NCI-H1092 (cell line): ENCODE results near the gene USP44.

Experiments used
- DNase-seq: peaks from one replicate; lab custom pipeline; 2025; lab: John Stamatoyannopoulos, UW

Gene USP44

DNA sequence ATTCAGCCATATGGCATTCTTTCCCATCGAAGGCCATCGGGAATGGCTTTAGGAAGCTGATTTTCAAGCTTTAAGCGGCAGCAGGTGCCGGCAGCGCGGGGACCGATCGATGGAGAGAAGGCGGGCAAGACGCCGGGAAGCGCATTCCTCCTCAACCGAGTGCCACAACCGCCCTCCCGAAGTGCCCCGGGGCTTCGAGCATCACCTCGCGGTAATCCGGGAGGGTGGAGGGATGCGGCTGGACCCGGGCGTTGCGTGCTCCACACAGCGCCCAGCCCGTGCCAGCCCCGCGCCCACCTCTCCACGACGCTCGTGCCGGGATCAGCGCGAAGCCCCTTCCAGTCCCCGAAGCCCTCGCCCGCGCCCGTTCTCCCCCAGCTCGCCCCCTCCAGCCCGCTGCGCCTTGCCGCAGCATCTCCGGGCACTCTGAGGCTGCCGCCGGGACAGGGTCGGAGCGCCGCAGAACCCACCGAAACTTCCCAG, 3.2 kb downstream of the USP44 start:
- DNase-seq: no peak

DNA sequence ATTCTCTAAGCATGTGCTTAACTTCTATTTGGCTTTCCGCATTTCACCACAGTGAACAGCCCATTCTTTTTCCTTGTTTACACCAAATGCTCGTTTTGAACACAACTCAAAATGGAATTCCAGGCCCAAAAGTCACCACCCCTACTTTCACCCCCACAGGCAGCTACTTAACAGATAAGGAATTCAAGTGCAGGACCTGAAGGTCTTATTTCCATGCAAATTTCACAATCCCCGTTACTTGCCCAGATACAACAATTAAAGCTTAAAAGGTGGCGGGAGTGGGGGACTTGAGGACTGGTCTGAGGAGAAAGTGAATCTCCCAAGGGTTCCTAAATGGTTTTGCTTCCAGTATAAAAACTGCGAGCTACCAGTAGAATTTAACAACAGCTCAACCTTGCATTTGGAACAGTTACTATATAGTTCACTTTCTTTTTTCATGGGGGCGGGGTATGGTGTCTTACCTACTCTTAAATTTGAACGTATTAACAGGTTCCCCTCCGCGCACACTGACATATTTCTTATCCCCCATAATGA, 3.7 kb downstream of the USP44 start:
- DNase-seq: no peak

DNA sequence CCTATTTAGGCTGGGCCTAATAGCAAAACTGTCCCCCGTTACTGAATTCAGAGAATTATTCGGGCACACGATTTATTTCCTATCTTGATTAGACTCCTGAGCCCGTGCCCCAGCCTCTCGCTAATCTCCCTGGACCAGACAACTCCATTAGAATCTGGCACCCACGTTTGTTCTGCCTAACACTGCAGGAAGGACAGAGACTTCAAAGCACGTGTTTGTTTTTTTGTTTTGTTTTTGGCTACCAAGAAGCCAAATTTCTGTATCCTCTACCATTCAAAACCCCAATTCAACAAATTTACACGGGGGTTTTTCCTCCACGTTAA, 4.8 kb downstream of the USP44 start:
- DNase-seq: no peak

DNA sequence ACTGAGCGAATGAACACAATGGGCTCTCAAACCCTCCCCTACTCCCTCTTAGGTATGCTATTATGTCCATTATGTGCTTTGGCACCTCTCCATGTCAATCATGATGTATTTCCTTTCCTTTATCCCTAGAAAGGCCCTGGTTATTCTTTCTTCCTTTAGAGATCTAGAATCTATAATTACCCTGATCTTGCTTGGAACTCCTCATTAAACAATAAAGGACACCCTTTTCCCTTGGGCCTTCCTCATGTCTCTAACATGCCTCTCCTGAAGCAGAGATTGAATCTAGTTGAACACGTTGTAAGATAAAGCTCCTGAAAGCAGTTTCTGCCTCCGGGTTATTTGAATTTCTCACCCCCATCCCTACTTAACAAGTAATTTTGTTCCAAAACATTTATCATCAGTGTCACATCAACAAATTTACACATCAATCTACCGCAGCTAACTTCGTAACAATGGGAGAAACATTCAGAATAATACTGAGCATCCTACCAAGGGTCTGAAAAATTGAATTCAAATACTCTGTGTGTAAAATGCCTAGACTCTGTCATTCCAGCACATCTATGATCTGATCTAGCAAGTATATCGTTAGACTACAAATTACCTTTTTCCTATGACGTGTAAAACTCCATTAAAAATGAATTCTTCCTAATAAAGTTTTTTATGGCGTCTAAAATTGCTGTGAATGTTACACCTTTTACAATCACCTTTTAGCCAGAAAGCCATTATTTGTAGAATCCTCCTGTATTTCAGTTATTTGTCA, 5.4 kb downstream of the USP44 start:
- DNase-seq: no peak

DNA sequence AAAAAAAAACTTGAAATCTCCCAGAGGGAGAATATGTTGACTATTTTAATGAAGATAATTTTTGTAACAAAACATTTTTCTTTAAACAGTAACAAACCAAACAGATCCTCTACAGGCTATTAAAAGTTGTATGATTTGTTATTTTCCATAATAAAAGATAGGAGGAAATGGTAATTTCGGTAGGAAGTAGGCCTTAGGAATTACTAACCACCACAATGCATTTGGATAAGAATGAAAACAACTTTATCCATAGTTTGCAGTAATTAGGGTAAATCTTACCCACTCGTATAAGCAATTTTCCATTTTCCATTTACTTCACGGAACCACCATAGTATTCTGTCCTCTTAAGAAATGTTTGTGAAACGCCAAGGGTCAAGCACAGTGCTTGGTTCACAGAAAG, 6.0 kb downstream of the USP44 start:
- no peak for DNase-seq

DNA sequence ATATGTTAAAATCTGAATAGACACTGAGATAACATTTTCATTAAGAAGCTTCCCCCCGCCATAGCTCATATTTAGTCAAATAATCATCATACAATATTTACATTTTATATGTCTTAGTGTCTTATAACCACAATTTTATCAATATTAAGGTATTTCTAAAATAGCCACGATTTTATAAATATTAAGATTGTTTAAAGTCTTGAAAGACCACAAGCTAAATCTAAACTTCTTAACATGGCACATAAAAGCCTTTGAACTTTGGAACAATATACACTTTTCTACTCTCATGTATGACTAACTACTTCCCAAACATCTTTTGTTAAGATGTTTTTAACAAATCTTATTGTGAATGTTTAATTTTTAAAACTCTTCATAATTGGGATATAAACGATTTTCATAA, 6.5 kb downstream of the USP44 start:
- no peak for DNase-seq

DNA sequence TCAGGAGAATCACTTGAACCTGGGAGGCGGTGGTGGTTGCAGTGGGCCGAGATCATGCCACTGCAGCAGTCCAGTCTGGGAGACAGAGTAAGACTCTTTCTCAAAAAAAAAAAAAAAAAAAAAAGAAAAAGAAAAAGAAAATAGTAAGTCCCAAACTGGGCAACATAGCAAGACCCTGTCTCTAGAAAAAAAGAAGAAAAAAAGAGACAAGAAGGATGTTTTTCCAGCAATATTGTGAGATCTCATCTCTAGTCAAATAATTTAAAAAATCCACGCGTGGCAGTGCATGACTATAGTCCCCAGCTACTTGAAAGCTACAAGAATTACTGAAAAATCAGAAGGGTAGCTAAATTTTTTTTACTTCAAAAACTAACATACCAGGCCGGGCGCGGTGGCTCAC, 8.0 kb downstream of the USP44 start:
- DNase-seq: no peak

DNA sequence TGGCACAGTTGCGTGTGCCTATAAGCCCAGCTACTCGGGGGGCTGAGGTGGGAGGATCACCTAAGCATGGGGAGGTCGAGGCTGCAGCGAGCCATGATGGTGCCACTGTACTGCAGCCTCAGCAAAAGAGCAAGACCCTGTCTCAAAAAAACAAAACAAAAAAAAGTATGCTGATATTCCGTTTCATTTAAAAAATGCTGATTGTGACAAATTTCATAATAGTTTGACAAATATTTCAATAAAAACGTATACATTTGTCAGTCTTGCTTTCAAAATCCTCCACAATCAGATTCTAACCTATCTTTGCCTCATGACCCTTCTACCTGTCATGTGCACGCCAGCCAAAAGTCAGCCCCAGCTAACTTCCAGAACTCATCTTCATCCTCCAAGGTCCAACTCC, 9.8 kb downstream of the USP44 start:
- no peak for DNase-seq

DNA sequence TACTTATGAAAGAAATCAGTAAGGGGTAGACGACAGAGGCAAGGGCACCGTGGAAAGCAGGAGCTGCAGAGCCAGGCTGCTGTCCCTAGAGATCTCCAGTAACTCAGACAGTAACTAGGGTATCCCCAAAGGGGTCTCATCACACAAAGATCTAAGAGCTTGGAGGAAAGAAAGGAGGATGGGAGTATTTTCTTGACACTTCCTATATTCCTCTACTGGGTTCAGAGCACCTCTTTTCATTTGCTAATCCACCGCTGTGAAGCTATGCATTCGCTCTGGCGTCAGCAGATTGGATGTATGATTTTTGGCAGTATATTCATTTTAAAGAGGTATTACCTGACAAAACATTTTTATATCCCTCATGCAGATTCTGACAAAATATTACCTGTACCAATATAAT, 12.6 kb downstream of the USP44 start:
- no peak for DNase-seq

DNA sequence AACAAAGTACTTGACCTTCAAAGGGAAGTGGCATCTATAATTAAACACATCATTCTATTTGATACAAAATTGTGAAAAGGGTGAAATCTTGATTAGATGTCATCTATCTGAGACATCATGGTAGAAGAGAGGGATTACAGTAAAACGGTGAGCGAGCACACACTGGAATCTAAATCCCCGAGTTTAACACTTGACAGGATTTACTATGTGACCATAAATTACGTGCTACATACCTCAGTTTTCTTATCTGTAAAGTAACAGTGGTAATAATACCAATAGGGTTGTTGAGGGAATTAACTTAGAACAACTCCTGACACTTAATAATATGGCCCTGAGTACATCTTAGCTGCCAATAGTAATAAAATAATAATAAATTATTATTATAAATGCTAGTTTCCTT, 13.3 kb downstream of the USP44 start:
- no peak for DNase-seq

DNA sequence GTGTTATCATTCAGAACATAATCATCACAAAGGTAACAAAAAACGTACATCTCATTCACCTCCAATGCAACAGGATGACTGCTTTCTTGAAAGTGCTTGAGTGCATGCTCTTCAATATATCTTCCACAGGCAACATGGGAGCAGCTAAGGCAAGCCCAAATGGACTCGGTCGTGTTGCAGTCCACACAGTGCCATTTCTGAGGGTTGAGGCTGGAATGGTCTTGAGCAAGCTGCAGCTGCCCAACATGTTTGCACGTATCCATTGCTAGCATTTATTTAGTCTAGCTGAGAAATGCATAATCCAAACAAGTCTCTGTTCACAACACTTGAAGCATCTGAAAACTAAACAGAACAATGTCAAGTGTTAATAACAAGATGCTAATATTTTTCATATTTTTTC, 17.3 kb downstream of the USP44 start:
- DNase-seq: no peak

DNA sequence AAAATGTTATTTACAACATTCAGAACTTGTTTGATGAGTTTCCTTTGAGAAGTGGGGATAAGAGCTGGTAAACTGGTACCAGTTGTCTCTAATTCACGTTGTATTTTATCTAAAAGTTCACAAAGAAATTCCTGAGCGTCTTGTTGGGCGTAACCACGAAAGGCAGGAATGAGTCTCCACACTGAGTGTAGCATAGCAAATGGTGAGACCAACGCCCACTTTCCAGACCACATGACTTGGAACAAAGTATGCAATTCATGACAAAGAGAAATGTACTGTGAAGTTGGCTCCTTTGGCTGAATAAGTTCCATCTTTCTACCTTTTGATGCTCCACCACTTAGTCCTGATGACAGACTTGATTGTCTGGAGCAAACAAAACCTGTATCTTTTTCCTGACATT, 18.4 kb downstream of the USP44 start:
- no peak for DNase-seq

DNA sequence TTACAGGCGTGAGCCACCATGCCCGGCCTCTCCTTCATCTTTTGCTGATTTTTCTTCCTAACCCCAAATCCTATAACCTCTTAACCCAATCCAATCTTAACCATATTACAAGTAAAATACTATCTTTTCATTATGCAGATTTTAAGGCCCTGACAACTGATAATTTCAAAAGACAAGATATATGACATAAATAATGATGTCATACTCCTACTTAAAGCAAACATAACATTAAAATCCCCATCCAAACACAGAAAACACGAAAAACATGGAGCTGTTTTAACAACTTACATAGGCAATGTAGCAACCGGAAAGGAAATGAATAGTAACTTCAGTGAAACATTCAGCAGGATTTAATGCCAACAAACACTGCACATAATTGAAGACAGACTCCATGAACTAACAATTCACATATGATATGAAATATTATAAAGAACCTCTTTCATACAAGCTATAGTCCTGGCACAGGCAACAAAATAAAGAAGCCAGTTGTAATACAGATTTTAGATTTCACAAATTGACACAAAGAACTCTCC, 21.5 kb downstream of the USP44 start:
- no peak for DNase-seq

DNA sequence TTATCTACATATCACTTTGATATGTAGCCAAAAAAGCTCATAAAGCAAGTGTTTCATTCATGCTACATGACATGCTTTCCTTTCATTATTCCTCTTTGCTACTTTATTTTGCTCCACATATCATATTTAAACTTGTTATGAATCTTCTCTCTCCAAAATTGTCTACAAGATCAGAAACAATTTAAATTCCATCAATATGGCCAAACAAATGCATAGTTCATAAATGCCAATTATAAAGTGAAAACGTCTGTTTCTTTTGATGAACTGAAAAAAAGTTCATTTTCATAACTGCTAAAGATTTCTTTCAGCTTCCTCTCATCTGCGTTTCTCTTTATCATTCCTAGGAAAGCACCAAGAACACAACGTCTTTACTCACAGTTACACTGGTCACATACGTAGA, 22.8 kb downstream of the USP44 start:
- no peak for DNase-seq

DNA sequence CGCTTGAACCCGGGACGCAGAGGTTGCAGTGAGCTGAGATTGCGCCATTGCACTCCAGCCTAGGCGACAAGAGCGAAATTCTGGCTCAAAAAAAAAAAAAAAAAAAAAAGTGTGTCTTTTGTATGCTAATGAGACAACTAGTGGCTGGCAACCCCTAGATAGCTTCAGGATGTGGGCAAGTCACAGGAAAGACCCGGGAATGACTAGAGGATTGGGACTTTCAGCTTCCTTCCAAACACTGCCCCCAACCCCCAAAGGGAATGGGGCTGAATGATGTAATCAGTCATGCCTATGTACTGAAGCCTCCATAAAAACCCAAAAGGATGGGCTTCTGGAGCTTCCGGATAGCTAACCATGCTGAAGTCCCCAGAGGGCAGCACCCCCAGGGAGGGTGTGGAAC, 28.6 kb downstream of the USP44 start:
- DNase-seq: no peak

DNA sequence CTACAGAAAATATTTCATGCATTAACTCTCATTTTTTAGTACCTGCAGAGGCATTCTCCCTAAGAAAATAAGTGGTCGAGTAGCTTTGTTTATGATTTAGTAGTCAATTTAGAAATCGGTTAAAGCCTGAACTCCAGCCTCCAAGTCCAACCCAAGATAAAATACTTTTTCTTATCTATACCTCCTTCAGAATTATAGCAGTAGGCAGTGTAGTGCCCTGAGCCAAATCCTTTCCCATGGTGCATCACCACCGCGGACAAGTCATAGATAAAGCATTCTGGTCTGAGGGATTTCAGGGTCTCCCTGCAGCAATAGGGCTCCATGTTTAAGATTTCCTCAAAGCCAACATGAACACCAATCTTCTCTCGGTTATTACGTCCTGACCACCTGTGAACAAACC, 30.5 kb downstream of the USP44 start:
- no peak for DNase-seq

DNA sequence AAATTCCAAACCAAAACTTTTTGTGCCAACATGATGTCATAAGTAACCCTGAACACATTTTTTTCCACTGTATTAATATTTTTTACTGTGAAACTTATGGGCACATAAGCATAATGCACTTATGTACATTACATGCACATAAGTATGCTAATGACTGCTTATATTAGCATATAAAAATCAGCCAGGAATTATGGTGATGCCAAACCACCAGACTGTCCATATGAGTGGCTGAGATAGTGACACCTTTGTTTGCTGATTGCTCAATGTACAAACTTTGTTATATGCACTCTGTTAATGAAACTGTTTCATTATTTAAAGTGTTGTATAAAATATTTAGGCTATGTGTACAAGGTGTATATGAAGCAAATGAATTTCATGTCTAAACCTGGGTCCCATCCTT, 32.3 kb downstream of the USP44 start:
- DNase-seq: no peak

DNA sequence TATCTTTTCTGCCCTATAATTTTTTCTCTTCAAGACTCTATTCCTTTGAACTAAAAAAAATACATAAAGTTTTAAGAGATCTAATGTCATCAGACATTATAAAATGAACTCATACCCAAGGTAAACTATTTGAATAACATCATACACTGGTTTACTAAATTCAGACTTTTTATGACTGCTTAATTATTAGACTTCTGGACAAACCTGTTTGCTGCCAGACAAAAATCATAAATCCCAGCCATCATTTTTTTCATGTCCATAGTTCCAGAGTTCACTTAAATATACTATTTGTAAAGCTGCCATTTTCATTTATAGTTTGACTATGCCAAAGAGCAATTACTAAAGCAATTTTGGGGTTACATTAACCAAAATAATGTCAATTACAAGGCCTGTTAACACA, 34.0 kb downstream of the USP44 start:
- DNase-seq: no peak

DNA sequence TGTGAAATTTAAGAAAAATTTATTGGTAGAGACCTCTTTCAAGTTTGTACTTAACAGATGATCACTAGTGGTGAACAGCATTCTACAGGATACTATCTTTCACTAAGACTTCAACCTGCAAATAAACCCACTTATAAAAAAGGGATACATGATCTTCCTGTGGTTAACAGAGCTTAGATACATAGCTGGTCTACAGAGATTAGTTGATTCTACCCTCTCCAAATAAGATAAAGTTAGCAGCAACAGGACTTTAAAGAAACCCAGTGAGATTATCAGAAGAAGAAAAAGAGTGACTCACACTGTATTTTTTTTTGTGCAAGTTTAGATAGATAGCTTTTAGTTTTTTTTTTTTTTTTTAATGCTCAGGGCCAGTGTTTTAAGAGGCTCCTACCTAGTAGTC, 34.5 kb downstream of the USP44 start:
- no peak for DNase-seq

DNA sequence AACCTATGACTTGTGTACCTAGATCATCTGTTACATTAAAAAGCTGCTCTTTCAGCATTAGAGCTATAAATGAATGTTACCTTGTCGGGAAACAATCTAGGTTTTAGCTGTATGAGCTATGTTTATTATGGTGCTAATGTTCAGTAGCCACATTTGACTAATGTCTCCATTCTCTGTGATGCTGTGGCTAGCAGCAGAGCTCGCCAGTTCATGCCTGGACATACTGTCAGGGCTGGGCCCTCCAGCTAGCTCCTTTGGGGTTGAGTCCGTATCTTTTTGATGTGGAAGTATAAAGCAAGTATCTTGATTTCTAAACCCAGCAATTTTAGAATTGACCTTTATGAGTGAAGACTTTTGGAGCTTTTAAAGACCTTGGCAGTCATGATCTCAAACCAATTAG, 36.1 kb downstream of the USP44 start:
- no peak for DNase-seq

DNA sequence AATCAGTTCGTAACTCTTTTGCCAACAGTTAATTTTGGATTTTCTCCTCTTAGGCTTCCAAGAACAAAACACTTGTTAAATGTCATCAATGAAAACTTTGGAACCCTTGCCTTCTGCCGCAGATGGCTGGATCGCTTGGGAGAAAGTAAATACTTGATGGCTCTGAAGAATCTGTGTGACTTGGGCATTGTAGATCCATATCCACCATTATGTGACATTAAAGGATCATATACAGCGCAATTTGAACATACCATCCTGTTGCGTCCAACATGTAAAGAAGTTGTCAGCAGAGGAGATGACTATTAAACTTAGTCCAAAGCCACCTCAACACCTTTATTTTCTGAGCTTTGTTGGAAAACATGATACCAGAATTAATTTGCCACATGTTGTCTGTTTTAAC, 37.7 kb downstream of the USP44 start:
- no peak for DNase-seq

DNA sequence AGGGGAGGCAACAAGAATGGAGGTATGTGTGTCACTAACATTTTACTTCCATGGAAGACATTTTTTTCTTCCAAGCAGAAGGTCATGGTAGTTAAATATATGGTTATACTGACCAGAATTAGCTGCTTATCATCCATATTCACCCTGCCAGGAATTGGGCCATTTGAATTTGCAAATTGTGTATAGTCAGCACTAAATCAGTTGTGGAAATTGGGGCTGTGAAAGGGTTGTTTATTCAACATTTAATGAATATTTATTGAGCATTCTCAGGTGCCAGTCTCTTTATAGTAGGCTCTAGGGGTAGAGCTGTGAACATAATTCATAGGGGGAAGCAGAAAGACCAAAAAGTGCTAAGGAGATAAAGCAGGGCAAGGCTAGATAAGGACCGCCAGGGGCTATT, 39.3 kb downstream of the USP44 start:
- no peak for DNase-seq

DNA sequence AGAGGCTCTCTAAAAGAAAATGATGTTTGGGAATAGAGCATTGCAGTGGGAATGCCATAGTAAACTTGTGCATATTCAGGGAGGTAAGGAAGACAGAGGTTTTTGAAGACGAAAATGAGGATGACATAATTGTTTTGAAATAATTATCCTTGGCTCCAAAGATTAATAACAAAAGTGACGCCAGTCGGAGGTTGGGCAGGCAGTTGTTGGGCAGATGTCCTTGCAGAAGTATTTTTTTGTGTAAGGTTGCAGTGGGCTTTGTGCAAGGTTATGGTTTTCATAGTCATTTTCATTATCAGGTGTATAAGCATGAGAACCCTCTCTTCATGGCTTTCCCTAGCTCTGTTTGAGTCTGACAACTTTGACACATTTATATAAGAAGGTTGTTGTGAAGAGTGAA, 42.0 kb downstream of the USP44 start:
- DNase-seq: no peak
